Keratinocyte (primary cell): ENCODE results near the gene FOXQ1. TPM values are rescaled to one million over a fixed set of nuclear protein-coding genes. Genes with fewer than 3 reads are reported as not detected.

Source experiments
- DNase-seq: peaks from one replicate; pipeline ENCODE4 v3.0.0-alpha.2; 2011; ENCODE audit warnings: low read depth, missing footprints, low spot score
- FAIRE-seq: peaks from 2 replicates; lab custom pipeline; 2011; peaks lifted over from hg19 to GRCh38; lab: Jason Lieb, UNC
- H2AFZ ChIP-seq: 2 replicates; pipeline ENCODE4 v1.6.0; 2012; ENCODE audit warnings: low read length, control low read depth, inconsistent platforms; ENCODE audit not compliant: control insufficient read depth
- H3K27ac ChIP-seq: 2 replicates; pipeline ENCODE4 v1.5.1; 2011; ENCODE audit warnings: low read length; ENCODE audit not compliant: control insufficient read depth, insufficient read depth
- H3K27me3 ChIP-seq: 3 replicates; pipeline ENCODE4 v1.6.0; 2011; ENCODE audit warnings: low read length; ENCODE audit not compliant: control insufficient read depth, insufficient read depth; ENCODE audit errors: extremely low read depth
- H3K36me3 ChIP-seq, 2 experiments: 2 replicates in 1 of 2; 3 replicates in 1 of 2; pipeline ENCODE4 v1.5.1; 2011; ENCODE audit warnings: low read length in 2 of 2, mild to moderate bottlenecking in 1 of 2; ENCODE audit not compliant: control insufficient read depth in 2 of 2, insufficient read depth in 2 of 2; ENCODE audit errors: extremely low read depth in 1 of 2
- H3K4me1 ChIP-seq: 3 replicates; pipeline ENCODE4 v1.5.1; 2011; ENCODE audit warnings: low read length; ENCODE audit not compliant: control insufficient read depth, insufficient read depth; ENCODE audit errors: extremely low read depth
- H3K4me2 ChIP-seq: 3 replicates; pipeline ENCODE4 v1.6.0; 2011; ENCODE audit warnings: low read depth, low read length; ENCODE audit not compliant: control insufficient read depth, insufficient read depth; ENCODE audit errors: extremely low read depth
- H3K4me3 ChIP-seq, 3 experiments: fragments of 200-600 bp in 1 of 3; sonication (generic) in 1 of 3; 2 replicates in 2 of 3; 3 replicates in 1 of 3; pipeline ENCODE4 v1.5.1; 2011 to 2016; ENCODE audit warnings: low read length in 3 of 3, mild to moderate bottlenecking in 3 of 3, control low read depth in 2 of 3, inconsistent platforms in 1 of 3, low read depth in 1 of 3, mixed read lengths in 1 of 3, mixed run types in 1 of 3, moderate library complexity in 1 of 3; ENCODE audit not compliant: control insufficient read depth in 2 of 3, insufficient read depth in 2 of 3; ENCODE audit errors: extremely low read depth in 1 of 3
- H3K79me2 ChIP-seq: 2 replicates; pipeline ENCODE4 v1.6.0; 2012; ENCODE audit warnings: low read length; ENCODE audit not compliant: control insufficient read depth, insufficient read depth
- H3K9ac ChIP-seq: 3 replicates; pipeline ENCODE4 v1.6.0; 2011; ENCODE audit warnings: low read length; ENCODE audit not compliant: control insufficient read depth, insufficient read depth; ENCODE audit errors: extremely low read depth
- H3K9me1 ChIP-seq: 3 replicates; pipeline ENCODE4 v1.6.0; 2011; ENCODE audit warnings: low read length; ENCODE audit not compliant: control insufficient read depth, insufficient read depth; ENCODE audit errors: extremely low read depth
- H3K9me3 ChIP-seq: 2 replicates; pipeline ENCODE4 v1.5.1; 2012; ENCODE audit warnings: low read depth, low read length; ENCODE audit not compliant: control insufficient read depth
- H4K20me1 ChIP-seq: 3 replicates; pipeline ENCODE4 v1.6.0; 2011; ENCODE audit warnings: low read length; ENCODE audit not compliant: control insufficient read depth, insufficient read depth; ENCODE audit errors: extremely low read depth
- CTCF ChIP-seq, 3 experiments: IDR thresholded peaks in 1 of 3; conservative IDR thresholded peaks in 1 of 3; optimal IDR thresholded peaks in 1 of 3; 2 replicates in 2 of 3; 3 replicates in 1 of 3; pipeline versions ENCODE3 to v1.5.1; 2011; ENCODE audit warnings: low read length in 3 of 3, mild to moderate bottlenecking in 3 of 3, moderate library complexity in 2 of 3, control low read depth in 1 of 3, inconsistent platforms in 1 of 3; ENCODE audit not compliant: insufficient read depth in 2 of 3; ENCODE audit errors: extremely low read depth in 1 of 3
- EZH2 ChIP-seq: IDR thresholded peaks from one replicate; pipeline ENCODE4 v1.6.1; 2012; ENCODE audit warnings: inconsistent platforms, mild to moderate bottlenecking, low read length, moderate library complexity
- dilution Hi-C: fragments of 300-500 bp; cut with MboI; formaldehyde crosslinking; loops from one replicate; pipeline ENCODE4 v1.7.0; 2020; ENCODE audit warnings: low sequenced_read_pairs; ENCODE audit not compliant: extremely low pct_ligation_motif_present
- polyA plus RNA-seq, 5 experiments: library from polyadenylated mRNA; depleted of rRNA in 3 of 5; stranded (reverse) in 3 of 5; stranded (forward) in 1 of 5; unstranded in 1 of 5; fragments of >200 nt; gene quantifications; 1 replicate in 1 of 5; 2 replicates in 3 of 5; 3 replicates in 1 of 5; pipeline versions ENCODE4 v1.2.1 to v1.2.3, GENCODE V29; 2011 to 2012; ENCODE audit warnings: missing spikeins in 2 of 5, low read depth in 1 of 5, low replicate concordance in 1 of 5

FOXQ1 gene
- polyA plus RNA-seq, 1 donor (not counting 4 experiments of a cell fraction or from before 2014, with no cell fraction given): 5.4 TPM

- Histone ChIP-seq H3K27me3 (no peaks in the 10 kb centered on the region), H3K4me2 (peak overlapping the region; percentile 77), H3K9me3 (no peaks in the 10 kb centered on the region), H3K27ac (peak overlapping the region; percentile 43), H3K36me3 (no peaks in the 10 kb centered on the region), H2AFZ (no peak overlapping the region), H3K9ac (no peak overlapping the region), H4K20me1 (no peaks in the 10 kb centered on the region), H3K4me1 (peaks cover 29% of the 10 kb centered on the region), H3K79me2 (no peaks in the 10 kb centered on the region), H3K4me3 (peak overlapping the region in 2 of 3 experiments; percentile 34 to 36), H3K9me1 (peaks cover 3% of the 10 kb centered on the region)
- dilution Hi-C loops: no loop called here
- DNase-seq (no peak), FAIRE-seq (peak; percentile 93)
- TF ChIP-seq CTCF (optimal IDR thresholded peaks at IDR 0.05 in 1 of 3, IDR thresholded peaks at IDR 0.05 in 1 of 3, conservative IDR thresholded peaks at IDR 0.05 in 1 of 3; ENCODE audit: extremely low read depth in 1 of 3, insufficient read depth in 2 of 3, low read length in 3 of 3) (no peak), EZH2 (no peak)
Measured at GRCh38 chr6:1296542-1296941, 15.4 kb upstream of the FOXQ1 start.

- peak overlapping the region; percentile 69 for H3K4me2 ChIP-seq
Measured at GRCh38 chr6:1297746-1298145, 14.2 kb upstream of the FOXQ1 start.

More at GRCh38 chr6:1297746-1298145, 14.2 kb upstream of the FOXQ1 start:
- no peaks in the 10 kb centered on the region for H3K36me3 ChIP-seq
- DNase-seq: no peak
- H3K9me3 ChIP-seq: no peaks in the 10 kb centered on the region
- H3K9me1 ChIP-seq: peaks cover 3% of the 10 kb centered on the region
- H3K4me3 ChIP-seq: no peak overlapping the region
- H3K79me2 ChIP-seq: no peaks in the 10 kb centered on the region
- TF ChIP-seq EZH2 (no peak), CTCF (optimal IDR thresholded peaks at IDR 0.05 in 1 of 3, IDR thresholded peaks at IDR 0.05 in 1 of 3, conservative IDR thresholded peaks at IDR 0.05 in 1 of 3; ENCODE audit: extremely low read depth in 1 of 3, insufficient read depth in 2 of 3, low read length in 3 of 3) (no peak)
- H3K9ac ChIP-seq: no peak overlapping the region
- FAIRE-seq: peak; percentile 84
- peak overlapping the region; percentile 31 for H3K27ac ChIP-seq
- peak overlapping the region; percentile 82 for H2AFZ ChIP-seq
- H4K20me1 ChIP-seq: no peaks in the 10 kb centered on the region
- no peaks in the 10 kb centered on the region for H3K27me3 ChIP-seq
- peaks cover 29% of the 10 kb centered on the region for H3K4me1 ChIP-seq
- dilution Hi-C loops: no loop called here
